GM18951 (cell line): Measurements from ENCODE around the gene LSM6.

Source experiments
- POLR2A ChIP-seq: IDR thresholded peaks from 4 replicates; pipeline ENCODE4 v1.6.1; 2011; ENCODE audit warnings: mild to moderate bottlenecking; ENCODE audit not compliant: insufficient read length, insufficient read depth; ENCODE audit errors: extremely low read depth
- in situ Hi-C: fragments of 300-500 bp; cut with MboI; formaldehyde crosslinking; loops from one replicate; pipeline ENCODE4 v1.12.0; 2022; ENCODE audit warnings: low sequenced_read_pairs, mixed read lengths, inconsistent platforms; ENCODE audit not compliant: unreplicated experiment

The LSM6 gene

GRCh38 chr4:146175541-146176453 lies at the start of gene LSM6:
Gene LSM6 (plus strand): TSS chr4:146175718. CDS start chr4:146182922, 7,204 bp downstream.
- TF ChIP-seq POLR2A: peak; percentile 82
- in situ Hi-C loops: no loop called here

- in situ Hi-C loops: no loop called here
- TF ChIP-seq POLR2A: no peak
Measured at GRCh38 chr4:146132445-146132844, 43.1 kb upstream of the LSM6 start.

GRCh38 chr4:146134761-146135445 lies 40.6 kb upstream of the LSM6 start:
- in situ Hi-C loops: no loop called here
- no peak for TF ChIP-seq POLR2A

- no peak for TF ChIP-seq POLR2A
- in situ Hi-C loops: no loop called here
Measured at GRCh38 chr4:146135941-146136340, 39.6 kb upstream of the LSM6 start.

GRCh38 chr4:146142768-146143167 lies 32.8 kb upstream of the LSM6 start:
- no peak for TF ChIP-seq POLR2A
- in situ Hi-C loops: no loop called here

- TF ChIP-seq POLR2A: no peak
- in situ Hi-C loops: no loop called here
Measured at GRCh38 chr4:146143888-146144287, 31.6 kb upstream of the LSM6 start.

GRCh38 chr4:146146918-146147317 lies 28.6 kb upstream of the LSM6 start:
- in situ Hi-C loops: no loop called here
- no peak for TF ChIP-seq POLR2A

- TF ChIP-seq POLR2A: no peak
- in situ Hi-C loops: no loop called here
Measured at GRCh38 chr4:146148021-146148420, 27.5 kb upstream of the LSM6 start.

GRCh38 chr4:146154057-146154456 lies 21.5 kb upstream of the LSM6 start:
- in situ Hi-C loops: no loop called here
- TF ChIP-seq POLR2A: no peak

GRCh38 chr4:146155152-146155724 lies 20.3 kb upstream of the LSM6 start:
- no peak for TF ChIP-seq POLR2A
- in situ Hi-C loops: no loop called here

- in situ Hi-C loops: no loop called here
- TF ChIP-seq POLR2A: no peak
Measured at GRCh38 chr4:146158036-146158745, 17.3 kb upstream of the LSM6 start.

- TF ChIP-seq POLR2A: no peak
- in situ Hi-C loops: no loop called here
Measured at GRCh38 chr4:146159384-146160058, 16.0 kb upstream of the LSM6 start.

GRCh38 chr4:146161243-146161642 lies 14.3 kb upstream of the LSM6 start:
- no peak for TF ChIP-seq POLR2A
- in situ Hi-C loops: no loop called here

- no peak for TF ChIP-seq POLR2A
- in situ Hi-C loops: no loop called here
Measured at GRCh38 chr4:146165221-146165620, 10.3 kb upstream of the LSM6 start.
